Testis (tissue), 2 donors: ENCODE measurements around the gene SCG5.

ENCODE experiments used
- POLR2A ChIP-seq: fragments of 450-650 bp; IDR thresholded peaks from one replicate; pipeline ENCODE4 v1.6.1; 2017; ENCODE audit warnings: antibody characterized with exemption, mild to moderate bottlenecking, moderate library complexity
- TF ChIP-seq, protein P1 (sequence below), 3 experiments: fragments of 450-650 bp in 2 of 3; fragments of 200-600 bp in 1 of 3; sonication (generic) in 1 of 3; IDR thresholded peaks; one replicate each; pipeline ENCODE4 v1.5.1; 2016 to 2019; ENCODE audit warnings: antibody characterized with exemption in 3 of 3, mild to moderate bottlenecking in 2 of 3, moderate library complexity in 1 of 3

DNA sequence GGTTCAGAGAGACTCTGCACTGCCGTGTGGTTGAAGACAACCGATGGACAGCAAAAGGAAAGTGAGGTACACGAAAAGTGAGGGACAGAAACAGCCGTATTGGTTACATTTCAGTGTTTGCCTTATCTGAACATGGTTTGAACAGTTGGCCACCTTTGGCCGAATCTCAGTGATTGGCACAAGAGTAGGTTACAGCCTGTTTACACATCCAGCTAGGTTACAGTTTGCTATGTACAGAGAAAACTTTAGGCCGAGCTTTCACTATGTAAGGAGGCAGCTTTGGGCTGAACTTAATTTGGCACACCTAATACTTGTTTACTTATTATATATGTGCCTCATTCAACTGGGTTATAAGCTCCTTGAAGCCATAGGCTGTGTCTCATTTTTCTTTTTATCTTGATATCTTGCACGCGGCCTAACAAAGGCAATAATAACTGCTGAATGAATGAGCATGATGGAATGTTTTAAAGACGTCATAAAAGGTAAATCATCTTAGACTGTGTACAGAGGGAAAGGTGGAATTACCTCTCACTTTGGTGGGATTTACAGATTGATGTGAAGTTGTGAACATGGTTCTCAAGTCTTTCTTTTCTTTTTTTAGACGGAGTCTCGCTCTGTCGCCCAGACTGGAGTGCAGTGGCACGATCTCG, 59.1 kb downstream of the SCG5 start:
- TF ChIP-seq, protein P1, sequence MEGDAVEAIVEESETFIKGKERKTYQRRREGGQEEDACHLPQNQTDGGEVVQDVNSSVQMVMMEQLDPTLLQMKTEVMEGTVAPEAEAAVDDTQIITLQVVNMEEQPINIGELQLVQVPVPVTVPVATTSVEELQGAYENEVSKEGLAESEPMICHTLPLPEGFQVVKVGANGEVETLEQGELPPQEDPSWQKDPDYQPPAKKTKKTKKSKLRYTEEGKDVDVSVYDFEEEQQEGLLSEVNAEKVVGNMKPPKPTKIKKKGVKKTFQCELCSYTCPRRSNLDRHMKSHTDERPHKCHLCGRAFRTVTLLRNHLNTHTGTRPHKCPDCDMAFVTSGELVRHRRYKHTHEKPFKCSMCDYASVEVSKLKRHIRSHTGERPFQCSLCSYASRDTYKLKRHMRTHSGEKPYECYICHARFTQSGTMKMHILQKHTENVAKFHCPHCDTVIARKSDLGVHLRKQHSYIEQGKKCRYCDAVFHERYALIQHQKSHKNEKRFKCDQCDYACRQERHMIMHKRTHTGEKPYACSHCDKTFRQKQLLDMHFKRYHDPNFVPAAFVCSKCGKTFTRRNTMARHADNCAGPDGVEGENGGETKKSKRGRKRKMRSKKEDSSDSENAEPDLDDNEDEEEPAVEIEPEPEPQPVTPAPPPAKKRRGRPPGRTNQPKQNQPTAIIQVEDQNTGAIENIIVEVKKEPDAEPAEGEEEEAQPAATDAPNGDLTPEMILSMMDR (IDR thresholded peaks at IDR 0.05): no peak
- TF ChIP-seq POLR2A: no peak
